GM21576 (cell line): ENCODE measurements around the gene MLXIP.
A peak's percentile ranks its signal among the peaks of the same experiment; 100 is the strongest.

ENCODE experiments used
- ATAC-seq: cut with Tn5 transposase; IDR thresholded peaks from one replicate; pipeline ENCODE4 v1.9.1; 2021; ENCODE audit warnings: mild to moderate bottlenecking, moderate library complexity; ENCODE audit not compliant: unreplicated experiment

MLXIP gene

GRCh38 chr12:122073815-122074214, 4.7 kb upstream of the MLXIP start:
- ATAC-seq: no peak

DNA sequence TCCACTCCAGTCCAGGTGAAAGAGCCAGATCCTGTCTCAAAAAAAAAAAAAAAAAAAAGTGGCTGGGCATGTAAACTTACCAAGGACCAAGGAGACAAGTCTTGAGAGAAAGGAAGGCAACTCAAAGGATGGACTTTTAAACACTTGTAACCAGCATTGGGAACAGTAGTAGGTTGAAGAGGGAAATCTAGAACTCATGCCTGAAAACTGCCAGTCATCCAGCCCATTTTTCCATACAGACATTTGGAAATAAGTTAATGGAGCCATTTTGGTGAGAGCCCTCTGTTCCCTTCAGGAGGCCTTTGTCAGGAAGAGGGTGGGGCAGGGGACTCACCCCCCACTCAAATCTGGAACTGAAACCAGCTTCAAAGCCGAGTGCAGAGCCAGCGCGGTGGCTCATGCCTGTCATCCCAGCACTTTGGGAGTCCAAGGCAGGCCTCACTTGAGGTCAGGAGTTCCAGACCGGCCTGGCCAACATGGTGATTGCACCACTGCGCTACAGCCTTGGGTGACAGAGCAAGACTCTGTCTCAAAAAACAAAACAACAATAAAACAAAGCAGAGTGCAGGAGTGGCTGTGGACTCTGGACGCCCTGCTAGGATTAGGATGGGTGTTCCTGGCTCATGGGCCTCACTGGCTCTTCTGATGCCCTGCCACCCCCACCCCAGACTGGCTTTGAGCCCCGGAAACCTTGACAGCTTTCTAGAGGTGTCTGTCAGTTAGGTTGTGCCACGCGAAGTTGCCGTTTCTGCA, 1.6 kb upstream of the MLXIP start:
- no peak for ATAC-seq

GRCh38 chr12:122079033-122079531, 526 bp downstream of the MLXIP start:
- no peak for ATAC-seq

DNA sequence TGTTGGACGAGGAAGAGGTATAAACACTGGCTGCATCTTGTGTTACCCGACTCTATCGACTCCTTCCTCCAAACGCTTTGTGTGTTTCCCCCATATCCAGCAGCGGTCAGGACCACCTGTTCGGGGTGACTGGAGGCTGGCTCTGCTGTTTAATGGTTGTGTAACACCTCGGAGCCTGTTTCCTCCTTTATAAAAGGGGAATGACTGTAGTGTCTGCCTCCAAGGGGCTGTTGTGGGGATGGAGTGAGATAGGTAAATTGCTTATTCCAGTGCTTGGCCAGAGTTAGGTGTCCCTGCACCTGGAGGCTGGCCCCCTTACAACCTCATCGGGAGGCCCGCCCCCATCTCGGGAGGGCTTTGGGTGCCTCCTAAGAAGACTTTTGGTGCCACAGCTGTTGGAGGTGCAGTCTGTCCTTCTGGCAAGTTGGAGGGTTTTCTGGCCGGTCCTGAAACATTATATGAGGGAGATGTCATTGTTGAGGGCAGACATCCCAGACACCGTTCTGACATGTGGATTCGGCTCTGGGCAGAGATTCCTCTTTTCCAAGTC, 1.1 kb downstream of the MLXIP start:
- no peak for ATAC-seq

DNA sequence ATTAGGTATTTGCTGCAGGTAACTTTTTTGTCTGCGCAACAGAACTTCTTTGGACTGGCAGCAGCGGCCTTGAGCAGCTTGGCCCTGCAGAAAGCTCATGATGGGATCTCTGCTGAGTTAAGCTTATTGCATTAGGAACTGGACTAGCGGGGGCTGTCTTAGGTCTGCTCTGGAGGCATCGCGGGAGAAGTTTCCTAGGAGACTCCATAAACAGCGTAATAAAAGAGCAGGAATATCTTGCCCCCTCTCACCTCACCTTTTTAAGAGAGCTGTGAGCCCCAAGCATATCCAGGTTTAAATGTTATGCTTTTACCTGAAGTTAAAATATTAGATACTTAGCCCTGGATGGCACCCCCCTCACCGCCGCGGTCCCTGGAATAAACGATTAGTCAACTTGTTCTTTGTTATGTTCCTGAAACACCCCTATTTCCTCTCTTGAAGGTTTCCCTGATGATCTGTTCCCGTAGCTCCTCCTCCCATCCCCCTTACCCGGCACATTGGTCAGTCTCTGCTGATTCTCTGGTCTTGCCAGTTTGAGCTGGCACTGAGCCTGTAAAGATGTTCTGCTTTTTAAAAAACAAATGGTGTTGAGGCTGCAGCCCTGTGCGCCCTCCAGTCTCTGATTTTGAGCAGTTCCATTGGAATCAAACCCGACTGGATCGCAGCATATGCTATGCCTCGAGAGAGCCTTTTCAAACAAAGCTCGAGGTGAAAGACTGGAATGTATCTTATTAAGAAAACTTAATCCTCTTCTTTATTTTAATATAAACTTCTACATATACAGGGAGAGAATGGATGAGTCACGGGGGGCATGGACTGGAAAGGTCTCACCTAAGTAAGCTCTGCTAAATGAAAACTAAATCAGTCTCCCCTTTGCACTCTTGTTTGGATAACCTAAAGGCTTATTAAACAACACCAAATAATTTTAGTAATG, 1.9 kb downstream of the MLXIP start:
- ATAC-seq: no peak

GRCh38 chr12:122081083-122081696, 2.6 kb downstream of the MLXIP start:
- no peak for ATAC-seq

- peak; percentile 47 for ATAC-seq
Observed at GRCh38 chr12:122081697-122082221, 3.2 kb downstream of the MLXIP start.

DNA sequence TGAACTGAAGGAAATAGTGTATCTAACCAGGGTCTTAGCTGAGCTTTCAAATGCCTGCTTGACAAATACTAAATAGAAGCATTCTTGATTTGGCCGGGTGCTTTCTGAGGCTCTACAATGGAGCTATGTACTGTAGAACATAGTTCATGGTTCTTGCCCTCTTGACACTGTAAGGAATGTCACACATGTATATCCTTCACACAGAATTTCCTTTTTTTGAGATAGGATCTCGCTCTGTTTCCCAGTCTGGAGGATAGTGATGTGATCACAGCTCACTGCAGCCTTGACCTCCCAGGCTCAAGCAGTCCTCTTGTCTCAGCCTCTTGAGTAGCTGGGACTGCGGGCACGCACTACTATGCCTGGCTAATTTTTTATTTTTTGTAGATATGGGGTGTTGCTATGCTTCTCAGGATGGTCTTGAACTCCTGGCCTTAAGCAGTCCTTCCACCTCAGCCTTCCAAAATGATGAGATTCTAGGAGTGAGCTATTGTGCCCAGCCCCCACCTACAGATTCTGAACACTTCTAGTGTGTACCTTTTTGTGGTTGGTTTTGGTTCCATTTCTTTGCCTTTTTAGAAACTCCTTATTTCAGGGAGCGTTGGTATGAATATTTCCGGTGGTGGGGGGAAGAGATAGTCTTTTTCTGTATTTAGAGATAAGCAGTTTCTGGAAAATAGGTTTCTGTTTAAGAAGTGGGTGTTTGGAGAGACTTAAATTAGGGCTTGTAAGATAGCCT, 4.2 kb downstream of the MLXIP start:
- ATAC-seq: no peak

- ATAC-seq: no peak
Observed at GRCh38 chr12:122084857-122085405, 6.4 kb downstream of the MLXIP start.

DNA sequence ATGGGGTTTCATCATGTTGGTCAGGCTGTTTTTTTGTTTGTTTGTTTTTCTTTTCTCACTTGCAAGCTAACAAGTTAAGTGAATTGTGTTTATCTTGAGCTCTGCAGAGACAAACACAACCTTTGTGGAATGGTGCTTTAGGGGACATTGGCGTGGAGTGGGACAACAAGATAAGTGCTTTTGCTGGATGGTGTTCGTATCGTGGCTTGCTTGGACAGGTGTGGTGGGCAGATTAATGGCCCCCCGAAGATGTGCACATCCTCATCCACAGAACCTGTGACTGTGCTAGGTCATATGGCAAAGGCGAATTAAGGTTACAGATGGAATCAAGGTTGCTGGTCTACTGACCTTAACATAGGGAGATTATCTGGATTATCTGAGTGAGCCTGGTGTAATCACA, 7.0 kb downstream of the MLXIP start:
- ATAC-seq: no peak

DNA sequence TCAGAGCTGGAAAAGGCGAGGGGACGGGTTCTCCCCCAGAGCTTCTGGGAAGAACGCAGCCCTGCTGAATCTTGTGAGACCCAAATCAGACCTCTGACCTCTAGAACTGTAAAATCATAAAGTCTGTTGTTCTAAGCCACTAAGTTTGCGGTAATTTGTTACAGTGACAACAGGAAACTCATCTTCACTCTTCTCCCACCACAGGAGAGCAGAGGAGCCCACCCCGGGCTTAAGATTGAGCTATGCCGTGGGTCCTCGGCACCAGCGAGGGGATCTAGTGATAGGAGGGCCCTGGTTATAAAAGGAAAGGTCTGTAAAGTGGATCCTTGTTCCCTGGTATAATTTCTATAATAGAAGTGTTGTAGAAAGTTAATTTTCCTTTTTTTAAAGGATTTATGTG, 7.6 kb downstream of the MLXIP start:
- no peak for ATAC-seq

GRCh38 chr12:122086641-122087285, 8.2 kb downstream of the MLXIP start:
- ATAC-seq: no peak

DNA sequence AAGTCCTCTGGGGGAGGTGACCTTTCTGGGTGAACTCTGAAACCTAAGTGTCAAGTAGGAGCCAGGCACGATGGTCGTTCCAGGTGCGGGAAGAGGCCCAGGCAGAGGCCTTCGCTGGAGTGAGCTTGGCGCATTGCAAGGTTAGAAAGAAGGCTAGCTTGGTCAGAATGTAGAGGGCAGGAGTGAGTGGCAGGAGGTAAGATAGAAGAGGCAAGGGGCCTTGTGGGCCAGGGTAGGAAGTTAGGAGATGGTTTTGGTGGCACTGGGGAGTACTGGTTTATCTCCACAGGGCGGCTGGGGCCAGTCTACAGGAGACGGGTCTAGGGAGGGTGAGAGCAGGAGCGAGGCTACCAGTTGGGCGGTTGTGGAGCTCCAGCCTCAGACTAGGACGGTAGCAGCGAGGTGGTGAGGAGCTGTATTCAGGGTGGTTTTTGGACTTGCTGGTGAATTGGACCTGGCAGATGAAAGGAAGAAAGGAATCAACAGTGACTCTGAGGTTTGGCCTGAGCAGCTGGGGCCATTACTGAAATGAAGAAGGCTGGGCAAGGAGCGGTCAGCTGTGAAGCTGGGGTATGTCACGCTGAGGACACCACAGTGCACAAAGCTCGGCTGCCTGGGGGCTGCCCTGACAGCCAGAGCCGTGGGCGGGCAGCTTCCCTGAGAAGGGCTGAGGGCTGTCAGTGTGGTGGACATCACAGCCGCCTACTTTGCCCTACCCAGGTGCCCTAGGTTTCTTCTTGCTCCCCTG, 9.0 kb downstream of the MLXIP start:
- no peak for ATAC-seq

GRCh38 chr12:122088179-122088810, 9.7 kb downstream of the MLXIP start:
- ATAC-seq: no peak

GRCh38 chr12:122089077-122089476, 10.5 kb downstream of the MLXIP start:
- no peak for ATAC-seq

GRCh38 chr12:122090759-122091515, 12.4 kb downstream of the MLXIP start:
- ATAC-seq: no peak

DNA sequence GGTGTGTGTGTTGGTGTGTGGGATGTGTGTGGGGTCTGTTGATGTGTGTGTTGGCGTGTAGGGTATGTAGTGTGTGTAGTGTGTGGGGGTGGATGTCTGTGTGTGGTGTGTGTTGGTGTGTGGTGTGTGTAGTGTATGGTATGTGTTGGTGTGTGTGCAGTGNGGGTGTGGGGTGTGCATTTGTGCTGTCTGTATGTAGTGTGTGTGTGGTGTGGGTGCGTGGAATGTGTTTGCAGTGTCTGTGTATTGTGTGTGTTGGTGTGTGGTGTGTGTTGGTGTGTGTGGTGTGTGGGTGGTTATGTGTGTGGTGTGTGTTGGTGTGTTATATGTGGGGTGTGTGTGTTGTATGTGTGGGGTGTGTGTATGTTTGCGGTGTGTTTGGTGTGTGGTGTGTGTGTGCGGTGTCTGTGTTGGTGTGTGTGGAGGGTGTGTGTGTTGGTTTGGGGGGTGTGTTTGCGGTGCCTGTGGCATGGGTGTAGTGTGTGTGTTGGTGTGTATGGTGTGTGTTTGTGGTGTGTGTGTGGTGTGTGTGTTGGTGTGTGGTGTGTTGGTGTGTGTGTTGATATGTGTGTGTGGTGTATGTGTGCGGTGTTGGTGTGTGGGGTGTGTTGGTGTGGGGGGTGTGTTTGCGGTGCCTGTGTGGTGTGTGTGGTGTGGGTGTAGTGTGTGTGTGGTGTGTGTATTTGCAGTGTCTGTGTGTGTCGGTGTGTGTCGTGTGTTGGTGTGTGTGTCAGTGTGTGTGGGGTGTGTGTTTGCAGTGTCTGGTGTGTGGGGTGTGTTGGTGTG, 14.7 kb downstream of the MLXIP start:
- no peak for ATAC-seq
